Left ventricle myocardium inferior (tissue), 1 donor: Measurements from ENCODE around the gene NOL9. TPM values are rescaled to one million over a fixed set of nuclear protein-coding genes. Genes with fewer than 3 reads are reported as not detected.

Source experiments
- DNase-seq: peaks from one replicate; pipeline ENCODE4 v3.0.0-alpha.2; 2020
- H3K27ac ChIP-seq: fragments of 200-600 bp; replicated peaks from 2 replicates; pipeline ENCODE4 v1.8.0; 2021
- H3K27me3 ChIP-seq: fragments of 200-600 bp; 2 replicates; pipeline ENCODE4 v1.8.0; 2021; ENCODE audit warnings: low read depth
- H3K36me3 ChIP-seq: fragments of 200-600 bp; 2 replicates; pipeline ENCODE4 v1.8.0; 2021
- H3K4me1 ChIP-seq: fragments of 200-600 bp; 2 replicates; pipeline ENCODE4 v1.8.0; 2021
- H3K4me3 ChIP-seq: fragments of 200-600 bp; 2 replicates; pipeline ENCODE4 v1.8.0; 2021; ENCODE audit warnings: mild to moderate bottlenecking, moderate library complexity
- H3K9me3 ChIP-seq: fragments of 200-600 bp; replicated peaks from 2 replicates; pipeline ENCODE4 v1.8.0; 2021
- intact Hi-C: fragments of 100-400 bp; cut with micrococcal nuclease; formaldehyde crosslinking; loops from one replicate; pipeline ENCODE4 v1.11.0; 2022
- total RNA-seq: library from RNA; stranded (reverse); fragmentation: NEBNext Ultra II Directional; extraction: Animal tissue kit (Norgen Biotek cat#: 25700); gene quantifications from one replicate; pipeline ENCODE4 v1.2.1, GENCODE V29; 2021
- TF ChIP-seq, protein P1 (sequence below): fragments of 200-600 bp; IDR thresholded peaks from 2 replicates; pipeline ENCODE4 v1.8.0; 2021; ENCODE audit warnings: antibody characterized with exemption, mild to moderate bottlenecking, borderline replicate concordance
- donor health status: DM: no; HTN: yes; CAD: no; lungs with severe emphysema.

The NOL9 gene
- total RNA-seq, 1 donor from 2014 or later, result 13.4 TPM

DNA sequence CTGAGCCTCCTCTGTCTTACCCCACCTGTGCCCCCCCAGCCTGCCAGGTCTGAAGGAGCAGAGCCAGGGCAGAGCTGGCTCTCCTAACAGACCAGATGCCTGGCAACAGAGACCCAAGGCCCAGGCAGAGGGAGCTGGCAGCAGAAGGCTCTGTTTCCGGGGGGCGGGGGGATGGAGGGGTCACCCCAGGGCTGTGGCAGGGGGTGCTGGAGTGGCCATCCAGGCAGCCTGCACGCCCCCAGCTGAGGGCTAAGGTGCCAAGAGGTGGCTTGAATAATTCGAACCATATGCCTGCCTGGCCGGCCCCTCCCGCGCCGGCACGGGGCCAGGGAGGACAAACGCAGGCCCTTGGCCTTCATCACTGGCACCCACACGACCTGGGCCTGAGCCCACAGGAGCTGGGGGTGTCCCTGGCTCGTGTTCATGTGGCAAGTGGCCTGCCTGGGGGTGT is 46.8 kb downstream of the NOL9 start:
- Histone ChIP-seq H3K27ac (no peak overlapping the region), H3K4me1 (peaks cover 19% of the 10 kb centered on the region), H3K27me3 (no peaks in the 10 kb centered on the region), H3K4me3 (no peak overlapping the region), H3K9me3 (no peaks in the 10 kb centered on the region), H3K36me3 (no peaks in the 10 kb centered on the region)
- TF ChIP-seq, protein P1, sequence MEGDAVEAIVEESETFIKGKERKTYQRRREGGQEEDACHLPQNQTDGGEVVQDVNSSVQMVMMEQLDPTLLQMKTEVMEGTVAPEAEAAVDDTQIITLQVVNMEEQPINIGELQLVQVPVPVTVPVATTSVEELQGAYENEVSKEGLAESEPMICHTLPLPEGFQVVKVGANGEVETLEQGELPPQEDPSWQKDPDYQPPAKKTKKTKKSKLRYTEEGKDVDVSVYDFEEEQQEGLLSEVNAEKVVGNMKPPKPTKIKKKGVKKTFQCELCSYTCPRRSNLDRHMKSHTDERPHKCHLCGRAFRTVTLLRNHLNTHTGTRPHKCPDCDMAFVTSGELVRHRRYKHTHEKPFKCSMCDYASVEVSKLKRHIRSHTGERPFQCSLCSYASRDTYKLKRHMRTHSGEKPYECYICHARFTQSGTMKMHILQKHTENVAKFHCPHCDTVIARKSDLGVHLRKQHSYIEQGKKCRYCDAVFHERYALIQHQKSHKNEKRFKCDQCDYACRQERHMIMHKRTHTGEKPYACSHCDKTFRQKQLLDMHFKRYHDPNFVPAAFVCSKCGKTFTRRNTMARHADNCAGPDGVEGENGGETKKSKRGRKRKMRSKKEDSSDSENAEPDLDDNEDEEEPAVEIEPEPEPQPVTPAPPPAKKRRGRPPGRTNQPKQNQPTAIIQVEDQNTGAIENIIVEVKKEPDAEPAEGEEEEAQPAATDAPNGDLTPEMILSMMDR, result no peak
- DNase-seq, result no peak
- intact Hi-C loops, result no loop called here

DNA sequence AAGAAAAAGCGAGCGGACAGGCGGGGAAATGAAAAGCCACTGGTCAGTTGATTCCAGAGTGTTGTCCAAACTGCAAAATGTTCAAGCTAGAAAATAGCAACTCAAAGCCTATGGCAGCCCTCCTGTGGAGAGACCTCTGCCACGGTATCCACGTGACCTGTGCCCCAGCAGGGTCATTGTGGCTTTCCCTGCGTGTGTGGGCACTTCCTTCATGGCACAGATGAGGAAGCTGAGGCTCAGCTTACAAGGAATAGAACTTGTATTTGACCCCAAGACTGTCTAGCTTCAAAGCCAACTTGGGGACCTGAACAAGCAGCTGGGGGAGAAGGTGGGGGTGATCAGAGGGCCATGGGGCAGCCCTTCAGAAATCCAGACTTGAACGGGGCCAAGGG is 47.3 kb downstream of the NOL9 start:
- no peaks in the 10 kb centered on the region for H3K36me3 ChIP-seq
- peaks cover 24% of the 10 kb centered on the region for H3K4me1 ChIP-seq
- TF ChIP-seq, protein P1, result no peak
- no peak overlapping the region for H3K27ac ChIP-seq
- intact Hi-C loops, result no loop called here
- no peaks in the 10 kb centered on the region for H3K27me3 ChIP-seq
- no peaks in the 10 kb centered on the region for H3K9me3 ChIP-seq
- no peak overlapping the region for H3K4me3 ChIP-seq
- DNase-seq, result no peak

DNA sequence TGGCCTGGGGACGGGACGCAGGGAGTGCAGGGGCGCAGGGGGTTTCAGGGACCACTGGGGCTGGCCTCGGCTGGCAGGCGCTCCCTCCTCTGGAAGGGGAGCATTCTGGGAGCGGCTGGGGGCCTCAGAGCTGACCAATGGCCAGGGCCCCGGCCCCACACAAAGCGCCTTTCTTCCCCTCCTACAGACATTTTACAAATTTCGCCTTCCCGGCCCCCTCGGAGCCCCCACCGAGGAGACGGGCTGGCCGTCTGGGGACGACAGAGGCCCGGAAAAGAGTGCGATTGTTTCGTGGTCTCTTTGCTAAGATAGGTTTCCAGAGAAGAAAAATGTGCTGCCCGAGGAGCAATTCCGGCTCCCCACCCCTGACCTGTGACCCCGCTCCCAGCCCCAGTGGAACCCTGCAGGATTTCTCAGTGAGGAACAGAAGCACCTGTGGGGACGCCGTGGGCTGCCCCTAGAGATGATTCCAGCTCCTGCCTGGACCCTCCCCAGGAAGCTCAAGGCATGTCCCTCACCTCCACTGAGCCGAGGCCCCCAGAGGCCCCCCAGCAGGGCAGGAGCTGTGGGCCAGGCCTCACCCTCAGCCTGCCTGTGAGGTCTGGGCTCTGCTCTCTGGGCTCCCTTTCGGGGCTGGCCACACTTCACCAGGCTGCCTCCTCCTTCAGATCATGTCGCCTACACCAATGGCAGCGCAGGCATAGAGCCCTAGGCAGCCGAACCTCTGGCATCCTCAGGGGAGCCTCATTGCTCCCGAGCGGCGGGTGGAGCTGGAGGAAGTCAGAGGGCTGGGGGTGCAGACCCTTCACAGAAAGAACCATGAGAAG is 47.9 kb downstream of the NOL9 start:
- intact Hi-C loops, result no loop called here
- no peaks in the 10 kb centered on the region for H3K36me3 ChIP-seq
- no peak overlapping the region for H3K27ac ChIP-seq
- no peak for DNase-seq
- peaks cover 30% of the 10 kb centered on the region for H3K4me1 ChIP-seq
- no peaks in the 10 kb centered on the region for H3K9me3 ChIP-seq
- TF ChIP-seq, protein P1, result no peak
- H3K4me3 ChIP-seq, result no peak overlapping the region
- H3K27me3 ChIP-seq, result no peaks in the 10 kb centered on the region

DNA sequence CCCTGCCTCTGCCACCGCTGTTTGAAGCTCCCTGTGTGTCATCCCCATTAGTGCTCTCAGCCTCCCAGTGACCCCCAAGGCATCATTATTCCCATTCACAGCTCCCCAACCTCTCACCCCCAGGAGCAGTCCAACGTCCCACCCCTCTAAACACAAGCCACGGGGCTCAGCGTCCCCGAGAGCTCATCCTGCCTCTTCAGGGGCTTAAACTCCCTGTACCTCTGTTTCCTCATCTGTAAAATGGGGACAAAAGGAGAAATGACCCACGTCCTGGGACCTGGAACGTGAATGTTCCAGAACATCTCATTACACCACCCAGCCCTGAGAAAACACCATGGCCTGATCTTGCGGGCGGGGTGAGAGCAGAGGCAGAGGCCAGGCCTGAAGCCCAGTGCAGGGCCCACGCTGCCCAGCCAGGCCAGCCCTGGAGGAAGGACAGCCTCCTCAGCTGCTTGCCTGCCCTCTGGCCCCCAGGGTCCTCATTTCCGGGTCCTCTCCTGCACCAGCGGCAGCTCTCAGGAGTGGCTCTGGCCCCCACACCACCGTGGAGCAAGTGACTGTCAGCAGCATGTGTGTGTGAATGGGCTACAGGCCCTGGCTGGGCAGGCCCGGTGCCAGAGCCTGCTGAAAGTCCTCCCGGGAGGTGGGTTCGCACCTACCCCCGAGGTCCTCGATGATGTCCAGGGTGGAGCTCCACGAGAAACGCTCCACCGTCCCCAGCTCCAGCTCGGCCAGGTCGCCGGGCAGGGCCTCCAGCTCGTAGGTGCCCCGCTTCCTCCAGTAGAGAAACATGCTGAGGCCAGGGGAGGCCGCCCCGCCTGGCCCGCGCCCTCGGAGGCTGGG is 48.7 kb downstream of the NOL9 start:
- H3K36me3 ChIP-seq, result no peaks in the 10 kb centered on the region
- no peak for DNase-seq
- intact Hi-C loops, result no loop called here
- H3K4me1 ChIP-seq, result peaks cover 38% of the 10 kb centered on the region
- no peaks in the 10 kb centered on the region for H3K9me3 ChIP-seq
- H3K27me3 ChIP-seq, result no peaks in the 10 kb centered on the region
- no peak overlapping the region for H3K4me3 ChIP-seq
- H3K27ac ChIP-seq, result no peak overlapping the region
- TF ChIP-seq, protein P1, result no peak

DNA sequence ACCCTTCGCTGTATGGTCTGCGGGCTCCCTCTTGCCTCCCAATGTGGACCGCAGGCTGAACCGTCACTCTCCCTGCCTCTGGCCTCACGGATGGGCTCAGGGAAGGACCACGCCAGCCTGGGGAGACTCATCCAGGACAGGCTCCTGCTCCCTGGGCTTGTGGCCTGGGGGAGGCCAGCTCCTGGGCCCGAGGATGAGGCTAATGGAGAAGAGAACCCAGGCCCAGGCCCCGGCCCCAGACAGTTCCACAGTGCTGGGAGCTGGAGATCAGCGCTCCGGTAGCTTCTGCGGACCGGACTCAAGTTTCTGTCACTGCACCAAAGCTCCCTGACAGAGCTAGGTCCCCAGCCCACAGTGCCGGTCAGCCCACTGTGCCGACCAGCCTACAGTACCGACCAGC is 49.4 kb downstream of the NOL9 start:
- H3K27ac ChIP-seq, result no peak overlapping the region
- intact Hi-C loops, result no loop called here
- TF ChIP-seq, protein P1, result no peak

More for the DNA sequence above, 49.4 kb downstream of the NOL9 start:
- Histone ChIP-seq H3K4me3 (no peak overlapping the region), H3K4me1 (peaks cover 43% of the 10 kb centered on the region), H3K9me3 (no peaks in the 10 kb centered on the region), H3K36me3 (no peaks in the 10 kb centered on the region), H3K27me3 (no peaks in the 10 kb centered on the region)
- no peak for DNase-seq
